NK-92 (cell line): ENCODE measurements around the gene HIGD1A.
A peak's percentile ranks its signal among the peaks of the same experiment; 100 is the strongest.

Source experiments
- DNase-seq: peaks from one replicate; lab custom pipeline; 2025; ENCODE audit not compliant: unreplicated experiment; lab: John Stamatoyannopoulos, UW

The HIGD1A gene

DNA sequence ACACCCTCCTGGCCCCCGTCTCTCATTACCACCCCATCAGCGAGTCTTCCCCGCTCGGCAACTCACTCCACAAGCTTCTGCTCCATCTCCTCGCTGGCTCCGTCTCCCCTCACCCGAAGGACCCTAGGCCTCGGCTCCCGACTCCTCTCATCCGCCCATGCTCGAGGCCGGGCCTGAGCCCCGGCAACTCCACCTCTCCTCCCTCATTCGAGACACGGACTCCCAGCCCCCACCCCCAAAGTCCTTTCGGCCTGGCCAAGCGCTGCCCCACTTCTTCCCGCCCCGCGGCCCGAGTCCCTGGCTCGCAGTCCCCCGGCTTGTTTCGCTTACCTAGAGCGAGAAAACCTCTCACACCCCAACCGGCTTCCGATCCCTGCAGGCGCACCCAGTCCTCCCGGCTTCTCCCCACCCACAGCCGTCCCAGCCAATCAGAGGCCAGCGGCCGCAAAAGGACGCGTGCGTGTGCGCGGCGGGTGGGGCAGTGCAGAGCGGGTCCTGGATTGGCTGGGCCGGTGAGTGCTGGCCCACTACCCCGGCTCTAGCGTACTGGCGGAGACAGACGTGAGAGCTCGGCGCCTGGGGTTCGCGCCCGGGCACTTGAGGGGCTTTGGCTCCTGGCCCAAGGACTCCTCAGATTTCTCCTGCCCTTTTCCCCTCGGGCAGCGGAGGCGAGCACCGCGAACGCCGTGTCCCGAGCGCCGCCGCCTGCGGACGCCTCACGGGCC is at the start of gene HIGD1A:
HIGD1A (minus strand) TSS at position 385 of the 725 bp plus-strand sequence. CDS start 10,237 bp downstream, outside the sequence.
- peak; percentile 54 for DNase-seq

DNA sequence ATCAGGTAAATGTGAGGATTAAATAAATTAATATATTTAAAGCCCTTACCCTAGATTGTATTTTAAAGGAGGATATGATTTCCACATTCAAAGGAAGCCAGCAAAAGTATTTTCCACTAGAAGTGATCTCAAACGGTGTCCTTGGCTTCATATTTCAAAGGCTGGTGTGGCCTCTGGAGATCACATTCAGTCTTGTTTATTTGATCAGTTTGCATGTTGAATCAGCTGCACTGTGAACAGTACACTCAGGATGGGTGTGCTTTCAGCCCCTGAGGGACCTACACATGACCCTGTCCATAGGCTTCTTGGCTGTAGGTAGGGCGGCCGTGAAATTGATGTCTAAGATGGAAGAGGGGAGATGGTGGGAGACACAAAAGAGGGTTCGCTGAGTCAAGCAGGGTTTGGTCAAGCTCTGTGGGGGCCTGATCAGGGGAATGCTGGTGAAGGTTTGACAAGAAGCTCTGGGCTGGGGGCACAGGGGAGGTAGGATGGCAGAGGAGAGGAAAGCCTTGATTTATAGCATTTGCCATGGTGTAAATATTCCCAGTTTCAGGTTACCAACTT is 49.5 kb upstream of the HIGD1A start:
- DNase-seq: no peak

DNA sequence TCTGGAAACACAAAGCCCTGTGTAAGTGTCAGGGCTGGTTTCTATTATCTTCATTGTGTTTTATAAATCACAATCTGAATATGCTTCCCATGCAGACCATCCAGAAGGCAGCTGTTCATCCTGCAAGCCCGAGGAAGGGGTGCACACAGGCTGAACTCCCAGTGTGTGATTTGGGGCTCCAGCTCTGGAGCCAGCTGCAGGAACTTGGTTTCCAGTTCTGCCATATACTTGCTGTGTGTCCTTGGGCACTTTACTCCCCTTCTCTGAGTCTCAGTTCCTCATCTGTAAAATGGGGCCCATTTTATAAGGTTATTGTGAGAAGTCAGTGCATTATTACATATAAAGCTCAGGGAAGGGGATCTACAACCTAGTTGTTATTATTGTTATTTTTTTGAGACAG is 48.8 kb upstream of the HIGD1A start:
- DNase-seq: no peak

DNA sequence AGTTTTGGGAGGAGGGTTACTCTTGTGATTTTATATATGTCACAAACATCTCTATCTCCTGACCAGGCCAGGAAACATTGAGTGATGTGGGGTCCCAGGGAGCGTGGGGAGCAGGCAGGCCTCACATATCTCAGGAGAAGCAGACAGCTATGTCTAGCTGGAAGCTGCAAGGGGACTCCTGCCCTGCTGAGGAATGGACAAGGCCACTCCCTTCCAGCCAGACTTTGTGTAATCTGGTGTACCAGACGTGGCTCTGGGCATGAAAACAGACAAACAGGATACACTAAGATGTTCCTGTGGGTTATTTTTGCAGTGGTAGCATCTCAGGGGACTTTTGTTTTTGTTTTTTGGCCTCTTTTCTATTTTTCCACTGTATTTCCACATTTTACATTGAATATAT is 48.2 kb upstream of the HIGD1A start:
- no peak for DNase-seq

DNA sequence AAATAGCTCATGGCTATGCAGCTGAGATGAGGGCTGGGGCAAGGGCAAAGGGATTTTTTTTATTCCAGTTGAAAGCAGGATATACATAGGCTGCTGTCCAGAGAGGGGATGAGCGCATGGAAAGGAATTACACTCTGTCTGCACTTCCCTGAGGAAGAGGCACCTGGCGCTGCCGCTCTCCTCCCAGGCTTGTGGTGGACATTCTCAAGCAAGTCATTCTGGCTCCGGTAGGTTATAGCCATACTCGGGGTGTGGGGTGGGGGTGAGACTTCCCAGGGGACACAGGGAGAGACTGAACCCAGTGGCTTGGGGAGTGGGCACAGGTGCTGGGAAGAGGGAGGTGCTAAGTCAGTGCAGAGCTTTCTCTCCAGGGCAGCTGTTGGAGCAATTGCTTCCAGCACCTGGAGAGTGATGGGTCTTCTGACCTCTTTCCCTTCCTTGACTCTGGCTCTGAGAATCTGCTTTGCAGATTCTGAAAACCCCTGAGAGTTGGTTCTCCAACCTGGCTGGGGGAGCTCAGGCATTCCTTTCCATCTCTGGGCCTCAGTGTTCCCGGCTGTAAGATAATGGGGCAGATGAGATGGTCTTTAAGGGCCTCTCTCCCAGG is 47.0 kb upstream of the HIGD1A start:
- no peak for DNase-seq

DNA sequence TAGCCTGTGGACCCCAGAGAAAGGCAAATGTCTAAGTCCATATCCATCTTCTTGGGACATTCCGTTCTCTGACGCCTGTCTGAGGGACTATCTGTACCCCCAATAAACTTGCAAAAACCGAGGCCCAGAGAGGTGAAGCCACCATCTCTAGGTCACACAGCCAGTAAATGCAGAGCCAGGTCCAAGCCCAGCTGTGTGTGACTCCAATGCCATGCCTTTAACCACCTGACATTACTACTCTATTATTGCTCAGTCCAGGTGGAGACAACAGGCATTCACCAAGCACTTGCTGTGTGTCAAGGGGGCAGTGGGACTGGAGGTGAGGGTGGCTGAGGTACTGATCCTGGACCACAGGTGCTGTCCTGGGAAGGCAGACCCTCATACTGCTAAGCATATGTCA is 46.0 kb upstream of the HIGD1A start:
- no peak for DNase-seq

DNA sequence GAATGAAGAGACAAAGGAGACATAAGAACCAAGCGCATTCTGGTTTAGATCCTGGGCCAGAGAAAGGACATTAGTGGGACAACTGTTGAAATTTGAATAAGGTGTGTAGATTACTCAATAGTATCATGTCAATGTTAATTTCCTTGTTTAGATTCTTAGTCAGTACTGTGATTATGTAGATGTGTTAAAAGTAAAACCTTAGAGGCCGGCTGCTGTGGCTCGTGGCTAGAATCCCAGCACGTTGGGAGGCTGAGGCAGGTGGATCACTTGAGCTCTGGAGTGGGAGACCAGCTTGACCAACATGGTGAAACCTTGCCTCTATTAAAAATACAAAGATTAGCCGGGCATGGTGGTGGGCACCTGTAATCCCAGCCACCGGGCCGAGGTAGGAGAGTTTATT is 44.7 kb upstream of the HIGD1A start:
- DNase-seq: no peak

DNA sequence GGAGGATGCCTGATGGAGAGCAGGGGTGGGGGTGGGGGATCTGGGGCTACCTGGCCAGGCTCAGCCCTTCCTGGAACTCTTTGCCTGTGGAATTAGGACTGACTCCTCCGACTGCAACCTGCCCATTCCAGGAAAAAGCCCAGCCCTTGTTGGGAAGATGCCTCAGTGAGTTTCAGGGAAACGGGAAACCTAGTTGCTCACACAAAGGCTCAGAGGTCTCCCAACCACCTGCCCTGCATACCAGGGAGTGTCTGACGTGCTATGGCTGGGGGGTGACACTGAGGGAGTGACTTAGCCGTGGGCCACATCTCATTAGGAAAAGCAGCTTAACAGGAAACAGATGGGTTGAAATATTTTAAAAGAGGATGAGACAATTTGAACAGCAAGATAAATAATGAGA is 43.4 kb upstream of the HIGD1A start:
- no peak for DNase-seq

DNA sequence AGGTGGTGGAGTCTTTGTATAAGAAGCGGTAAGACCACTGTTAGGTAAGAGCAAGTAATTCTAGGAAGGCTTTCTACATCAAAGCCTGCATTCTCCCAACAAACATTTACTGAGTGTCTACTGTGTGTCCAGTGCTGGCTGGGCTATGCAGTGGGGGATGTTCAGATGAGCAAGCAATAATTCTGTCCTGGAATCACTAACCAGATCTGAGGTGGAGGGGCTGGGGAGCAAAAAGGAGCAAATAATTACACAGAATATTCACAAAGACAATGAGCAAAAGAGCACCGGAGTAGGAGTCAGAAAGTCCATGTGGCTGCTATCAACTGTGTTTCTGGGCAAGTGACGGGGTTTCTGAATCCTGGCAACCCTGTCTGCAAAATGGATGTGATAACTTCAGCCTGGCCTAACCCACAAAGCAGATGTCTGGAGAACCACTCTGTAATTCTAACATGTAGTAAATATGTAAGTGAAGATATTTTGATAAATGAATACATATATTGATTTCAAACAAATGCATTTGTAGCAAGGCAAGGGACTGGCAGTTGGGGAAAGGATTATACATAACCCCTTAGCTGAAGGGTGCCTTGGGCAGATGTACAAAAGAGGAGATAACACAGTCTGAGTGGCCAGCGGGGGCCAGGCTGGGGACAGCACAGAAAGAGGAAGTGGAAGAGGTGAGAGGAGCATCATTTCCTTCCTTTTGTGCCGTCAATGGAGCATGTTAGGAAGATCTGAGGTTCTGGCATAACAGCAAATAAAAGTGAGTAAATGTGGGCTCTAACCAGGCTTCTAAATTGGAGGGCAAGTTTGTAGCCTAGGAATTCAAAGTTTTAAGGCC is 42.6 kb upstream of the HIGD1A start:
- DNase-seq: no peak

DNA sequence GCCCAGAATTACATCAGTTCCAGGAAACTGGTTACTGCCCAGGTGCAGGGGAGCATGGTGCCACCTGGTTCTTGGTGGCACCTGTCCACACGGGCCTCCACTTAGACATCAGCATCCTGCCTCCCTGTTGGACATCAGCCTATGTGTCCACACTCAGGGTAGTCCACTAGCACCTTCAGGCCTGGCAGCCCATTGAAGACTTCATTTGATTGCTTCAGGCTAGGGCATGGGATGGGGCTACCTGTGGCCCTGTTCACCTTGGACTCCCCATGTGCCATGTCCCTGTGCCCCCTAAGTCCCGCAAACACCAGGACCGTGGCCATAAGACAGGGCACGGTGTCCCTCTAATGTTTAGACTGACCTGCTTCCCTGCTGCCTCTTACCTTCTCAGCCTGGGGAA is 40.5 kb upstream of the HIGD1A start:
- DNase-seq: no peak

DNA sequence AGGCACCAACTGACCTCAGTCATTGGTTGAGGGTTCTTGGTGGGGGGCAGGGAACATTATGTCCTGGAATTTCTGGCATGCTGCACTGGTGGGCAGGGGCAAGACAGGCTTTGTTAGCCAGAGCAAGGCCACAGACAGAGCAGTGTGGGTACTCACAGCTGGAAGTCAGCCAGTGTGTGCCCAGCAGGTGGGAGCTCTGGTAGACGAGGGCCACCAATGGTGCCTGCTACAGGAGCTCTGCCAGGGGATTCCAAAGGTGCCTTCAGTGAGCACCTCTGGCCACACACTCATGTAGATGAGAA is 40.1 kb upstream of the HIGD1A start:
- DNase-seq: no peak

DNA sequence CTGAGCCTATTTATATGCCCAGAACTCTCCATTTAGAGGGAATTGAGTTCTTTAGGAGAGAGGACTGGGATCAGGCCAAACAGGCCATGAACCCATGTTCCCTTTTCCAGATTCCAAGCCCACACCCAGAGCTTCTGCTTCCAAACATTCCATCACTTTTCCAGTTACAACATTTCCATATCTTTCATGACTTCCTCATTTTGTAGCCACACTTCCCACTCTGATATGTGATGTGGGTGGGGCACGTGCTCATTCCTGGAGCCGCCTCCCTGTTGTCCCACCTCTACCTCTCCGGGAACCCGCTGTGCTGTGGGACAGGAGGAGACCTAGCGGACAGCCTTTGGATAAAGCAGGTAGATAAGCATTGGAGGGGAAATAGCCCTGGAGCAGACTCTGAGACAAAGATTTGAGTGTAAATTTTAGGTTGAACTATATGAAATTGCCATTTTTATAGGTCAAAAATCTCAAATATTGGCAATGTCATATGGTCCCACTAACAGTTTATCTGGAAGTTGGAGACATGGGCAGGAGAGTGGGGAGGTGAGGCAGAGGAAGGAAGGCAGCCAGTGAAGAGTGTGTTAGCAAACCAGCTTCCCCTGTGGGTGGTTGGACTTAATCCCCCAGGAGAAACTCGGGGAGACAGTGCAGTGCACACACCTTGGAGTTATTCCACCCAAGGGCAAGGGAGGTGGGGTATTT is 39.6 kb upstream of the HIGD1A start:
- no peak for DNase-seq

DNA sequence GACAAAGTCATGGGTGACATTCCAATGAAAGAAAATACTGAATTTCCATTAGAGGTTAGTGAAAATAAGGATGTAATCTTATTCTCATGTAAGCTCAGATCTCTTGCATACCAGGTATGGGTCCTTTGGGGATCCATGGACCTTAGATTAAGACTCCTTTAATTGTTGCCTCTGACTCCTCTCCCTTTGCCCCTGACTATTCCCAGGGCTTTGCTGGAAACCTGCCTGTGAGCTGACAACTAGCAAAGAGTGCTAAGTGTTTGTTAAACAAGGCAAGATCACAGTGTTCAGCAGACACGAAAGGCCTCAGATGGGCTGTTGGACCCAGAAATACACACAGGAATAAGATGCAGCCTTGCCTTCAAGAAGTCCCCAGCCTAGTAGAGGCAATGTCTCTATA is 37.0 kb upstream of the HIGD1A start:
- DNase-seq: no peak

DNA sequence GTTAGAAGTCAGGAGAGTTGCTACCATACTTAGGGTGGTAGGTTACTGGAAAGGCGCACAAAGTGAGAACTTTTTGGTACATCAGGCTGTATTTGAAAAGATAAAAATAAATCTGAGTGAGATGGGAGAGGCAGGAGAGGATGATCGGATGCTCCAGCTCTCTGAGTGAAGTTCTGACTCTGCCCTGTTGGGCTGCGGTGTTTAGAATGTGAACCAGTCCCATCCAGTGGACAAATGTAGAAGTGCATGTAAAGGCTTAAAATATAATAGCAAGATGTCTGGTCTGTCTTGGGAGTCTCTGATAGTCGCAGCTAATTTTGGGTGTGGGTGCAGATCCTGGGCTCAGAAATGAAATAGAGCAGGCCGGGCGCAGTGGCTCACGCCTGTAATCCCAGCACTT is 35.3 kb upstream of the HIGD1A start:
- DNase-seq: no peak

DNA sequence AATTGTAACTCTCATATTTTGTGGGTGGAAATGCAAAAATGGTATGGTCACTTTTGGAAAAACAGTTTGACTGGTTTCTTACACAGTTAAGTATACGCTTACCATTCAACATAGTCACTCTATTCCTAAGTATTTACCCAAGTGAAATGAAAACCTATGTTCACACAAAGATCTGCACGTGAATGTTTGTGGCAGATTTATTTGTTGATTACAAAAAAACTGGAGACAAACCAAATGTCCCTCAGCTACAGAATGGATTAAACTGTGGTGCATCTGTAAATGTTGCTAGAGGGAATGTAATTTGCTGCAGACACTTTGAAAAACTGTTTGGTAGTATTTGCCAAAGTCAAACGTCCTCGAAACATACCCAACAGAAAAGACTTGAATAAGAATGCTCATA is 34.3 kb upstream of the HIGD1A start:
- DNase-seq: no peak

DNA sequence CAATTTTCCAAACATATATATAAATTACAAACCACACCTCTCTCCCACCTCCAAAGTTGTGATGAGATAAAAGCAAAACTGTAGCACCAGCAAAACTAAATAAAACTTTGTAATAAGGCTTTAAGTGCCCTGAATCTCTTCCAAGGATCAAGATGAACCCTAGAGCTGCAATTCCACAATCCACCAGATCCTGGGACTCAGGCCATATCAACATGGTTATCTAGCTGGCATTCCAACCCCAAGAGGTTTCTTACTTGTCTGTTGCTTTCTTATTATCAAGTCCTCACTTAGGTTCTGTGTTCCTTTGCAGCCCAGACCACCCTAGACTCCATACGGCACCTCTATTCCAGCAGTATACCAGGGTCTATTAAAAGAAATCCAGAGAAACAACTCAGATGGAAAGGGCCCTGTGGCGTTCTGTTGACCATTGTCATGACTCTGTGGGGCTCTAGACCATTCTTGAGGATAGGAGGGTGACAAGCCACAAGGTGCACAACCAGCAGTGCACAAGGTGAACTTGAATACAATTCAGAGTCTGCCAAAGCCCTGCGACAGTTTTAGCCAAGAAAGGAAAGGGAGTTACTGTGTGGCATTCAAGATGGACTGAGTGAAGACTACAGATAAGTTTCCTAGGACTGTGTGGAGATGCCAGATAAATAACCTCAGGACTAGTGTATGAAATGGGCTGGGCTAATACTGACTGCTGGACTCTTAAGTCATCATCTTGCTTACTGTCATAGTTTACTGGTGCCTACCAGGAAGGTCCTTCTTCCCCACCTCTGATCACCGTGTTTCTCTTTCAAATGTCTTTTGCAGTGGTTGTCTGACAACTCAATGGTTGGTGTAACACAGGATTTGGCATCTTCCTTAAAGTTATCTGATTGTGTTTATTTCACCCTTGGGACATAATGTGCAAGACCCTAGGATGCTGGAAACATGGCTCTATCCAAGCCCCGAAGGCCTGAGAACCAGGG is 32.1 kb upstream of the HIGD1A start:
- DNase-seq: no peak

DNA sequence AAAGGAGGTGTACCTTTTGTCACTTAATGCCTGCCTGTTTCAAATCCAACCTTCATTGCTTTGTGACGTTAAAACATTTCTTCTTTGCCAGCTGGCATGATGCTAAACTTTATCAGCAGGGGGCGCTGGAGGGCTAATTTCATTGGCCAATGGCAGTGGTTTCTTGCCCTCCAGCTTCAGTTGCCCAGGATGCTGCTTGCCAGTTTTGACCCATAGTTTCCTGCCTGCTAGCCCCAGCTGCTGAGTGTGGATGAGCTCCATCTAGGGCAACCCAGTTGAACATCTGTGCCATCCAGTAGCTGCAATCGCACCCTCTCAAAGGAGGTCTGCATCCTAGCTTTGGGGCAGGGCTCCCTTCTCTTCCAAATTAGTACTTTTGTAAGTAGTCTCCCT is 27.0 kb upstream of the HIGD1A start:
- no peak for DNase-seq

DNA sequence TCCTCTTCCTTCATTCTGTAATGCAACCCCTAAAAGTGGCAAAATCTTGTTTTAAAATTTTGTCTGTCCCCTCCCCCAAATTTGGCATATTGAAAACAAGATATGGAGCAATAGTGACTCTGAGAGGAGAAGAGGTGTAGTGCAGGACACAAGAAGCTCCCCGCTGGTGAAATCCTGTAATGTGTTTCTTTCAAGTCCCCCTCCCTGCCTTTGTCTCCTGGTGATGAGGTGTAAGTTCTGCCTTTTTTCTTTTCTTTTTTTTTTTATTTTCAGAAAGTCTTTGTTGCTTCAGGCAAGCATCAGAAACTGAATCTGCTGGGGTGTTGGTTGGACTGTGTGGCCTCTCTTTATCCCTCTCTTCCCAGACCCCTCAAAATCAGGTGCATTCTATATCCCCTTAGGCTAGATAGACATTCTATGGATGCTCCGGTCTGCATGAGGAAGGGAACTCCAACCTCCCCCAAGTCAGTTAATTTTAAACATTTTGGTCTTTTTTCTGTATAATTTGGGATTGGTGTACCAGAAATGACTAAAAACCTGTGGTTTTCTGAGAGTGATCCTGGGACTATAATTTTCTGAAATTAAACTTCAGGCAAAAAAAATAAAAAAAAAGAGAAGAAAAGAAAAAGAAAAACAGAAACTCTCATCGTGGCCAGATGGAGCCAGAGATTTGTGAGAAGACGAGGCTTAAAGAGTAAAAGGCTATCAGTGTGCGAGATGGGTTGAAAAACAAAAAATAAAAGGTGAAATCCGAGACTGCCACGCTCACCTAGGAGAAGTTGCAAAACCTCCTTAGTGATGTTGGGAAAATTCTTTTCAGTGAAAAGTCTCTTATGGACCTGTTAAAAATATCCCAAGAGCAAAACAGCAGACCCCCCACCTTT is 26.4 kb upstream of the HIGD1A start:
- no peak for DNase-seq
